Measurements from ENCODE around the gene SH3RF3. TPM values are rescaled to one million over a fixed set of nuclear protein-coding genes. Genes with fewer than 3 reads are reported as not detected.

The SH3RF3 gene
- total RNA-seq, 1 experiment from 2014 or later = 4.3 TPM

DNA sequence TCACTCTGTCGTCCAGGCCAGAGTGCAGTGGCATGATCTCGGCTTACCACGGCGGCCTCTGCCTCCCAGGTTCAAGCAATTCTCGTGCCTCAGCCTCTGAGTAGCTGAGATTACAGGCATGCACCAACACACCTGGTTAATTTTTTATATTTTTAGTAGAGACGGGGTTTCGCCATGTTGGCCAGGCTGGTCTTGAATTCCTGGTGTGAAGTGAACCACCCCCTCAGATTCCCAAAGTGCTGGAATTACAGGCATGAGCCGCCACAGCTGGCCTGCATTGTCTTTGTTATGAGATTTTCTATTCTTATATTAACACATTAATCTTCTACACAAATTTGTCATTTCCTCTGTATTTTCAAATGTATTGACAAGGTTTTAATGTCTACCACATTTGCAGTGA lies 409.5 kb downstream of the SH3RF3 start:
- no peak for DNase-seq (ENCODE audit: low read depth)

DNA sequence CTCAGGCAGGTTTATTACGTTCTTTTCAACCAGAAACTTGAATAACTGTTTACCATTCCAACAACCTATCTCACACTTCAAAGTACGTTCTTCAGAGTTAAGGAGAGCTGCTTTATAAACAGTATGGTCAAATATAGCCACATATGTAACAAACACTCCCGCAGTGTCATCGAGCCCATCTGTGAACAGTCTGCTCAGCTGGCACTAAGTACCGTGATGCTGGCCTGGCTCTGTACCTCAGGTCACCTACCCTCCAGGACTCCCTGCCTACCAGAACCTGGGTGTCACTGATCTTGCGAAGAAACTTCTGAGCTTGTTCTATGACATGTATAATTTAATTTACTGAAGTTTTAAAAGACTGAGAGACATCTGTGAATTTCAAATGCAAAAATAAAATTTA lies 413.4 kb downstream of the SH3RF3 start:
- no peak for DNase-seq (ENCODE audit: low read depth)

DNA sequence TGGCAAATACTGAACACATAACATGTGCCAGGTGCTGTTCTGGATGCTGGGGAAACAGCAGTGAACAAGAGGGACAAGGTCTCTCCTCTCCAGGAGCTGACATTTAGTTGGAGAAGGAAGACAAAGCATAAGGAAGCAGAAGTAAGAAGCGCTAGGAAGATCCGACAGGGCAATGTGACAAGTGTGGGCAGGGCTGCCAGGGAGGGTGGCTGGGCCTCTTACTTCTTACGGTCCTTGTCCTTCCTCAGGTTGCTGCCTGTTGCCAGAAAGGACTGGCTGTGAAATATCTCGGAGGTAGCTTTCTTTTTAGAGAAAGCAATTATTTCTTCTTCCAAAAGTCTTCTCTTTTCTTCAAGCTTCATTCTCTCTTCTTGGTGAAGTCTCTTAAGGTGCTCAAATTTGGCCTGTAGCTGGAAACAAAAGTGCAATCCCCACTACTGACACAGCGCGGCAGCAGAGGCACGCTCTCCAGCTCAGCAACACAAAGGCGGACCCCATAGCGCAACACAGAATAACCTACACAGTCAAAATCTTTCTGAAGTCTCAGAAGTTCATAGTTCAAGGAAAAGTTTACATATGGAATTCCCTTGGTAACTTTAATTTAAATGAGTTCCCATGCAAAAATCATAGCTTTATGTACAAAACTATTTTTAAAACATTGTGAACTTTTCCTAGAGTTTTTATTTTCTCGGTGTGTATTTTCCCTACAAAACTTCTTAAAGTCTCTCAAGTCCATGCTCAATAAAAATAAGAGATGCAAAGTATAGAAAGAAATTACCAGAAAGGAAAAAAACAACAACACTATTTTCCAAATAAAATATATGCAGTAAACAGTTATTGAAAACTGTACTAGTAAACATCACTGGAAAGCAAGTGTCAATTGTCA lies 417.1 kb downstream of the SH3RF3 start:
- peak; percentile 56 for DNase-seq (ENCODE audit: low read depth)

DNA sequence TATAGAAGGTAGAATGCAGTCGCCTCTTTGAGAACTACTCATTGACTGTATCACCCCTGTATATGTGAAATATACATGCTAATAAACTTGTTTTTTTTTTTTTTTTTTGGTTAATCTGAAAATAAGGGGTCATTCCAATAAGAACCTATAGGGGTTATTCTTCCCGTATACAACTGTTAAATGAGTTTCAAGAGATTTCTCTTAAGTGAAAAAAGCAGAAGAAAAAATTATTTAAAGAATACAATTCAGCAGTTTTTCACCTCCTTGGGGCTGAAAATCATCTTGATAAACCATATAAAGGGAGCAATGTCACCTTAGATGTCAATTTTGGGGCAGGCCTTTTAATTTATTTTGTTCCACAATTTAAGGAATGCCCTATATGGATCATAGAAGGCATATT lies 418.3 kb downstream of the SH3RF3 start:
- no peak for DNase-seq (ENCODE audit: low read depth)

DNA sequence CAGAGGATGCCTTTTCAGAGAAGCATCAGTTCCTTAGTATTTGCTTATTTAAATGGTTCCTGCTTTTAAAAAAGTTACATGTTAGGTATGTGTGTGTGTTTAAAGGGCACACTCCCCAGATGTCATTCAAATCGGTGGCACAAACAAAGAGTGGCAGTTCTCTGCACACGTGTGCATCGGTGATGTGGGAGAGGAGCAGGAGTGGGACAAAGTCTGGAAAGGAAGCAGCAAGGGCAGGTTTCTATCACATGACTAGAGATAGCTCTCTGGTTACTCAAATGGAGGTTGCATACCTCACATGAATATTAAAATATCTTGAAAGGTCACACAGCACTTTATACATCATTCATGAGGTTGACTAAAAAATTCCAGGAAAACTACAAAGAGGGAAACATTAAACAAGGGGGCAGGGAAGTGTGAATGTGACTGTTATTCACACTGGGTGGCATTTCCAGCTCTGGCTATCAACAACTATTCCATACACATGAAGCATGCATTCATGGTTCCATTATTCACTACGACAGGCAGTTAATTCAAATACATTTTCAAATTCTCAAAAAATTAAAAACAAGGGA lies 420.1 kb downstream of the SH3RF3 start:
- DNase-seq (ENCODE audit: low read depth) = peak; percentile 13

Other genes starting within 250 kb of the SH3RF3 start
- not detected in 2 replicates for gene EDAR, start 140.0 kb upstream of the SH3RF3 start, total RNA-seq (2014; rRNA removed; shearing (Covaris generic))